LHCN-M2 (cell line): ENCODE results near the gene UBE2E2. TPM values are rescaled to one million over a fixed set of nuclear protein-coding genes. Genes with fewer than 3 reads are reported as not detected.

Experiments
- DNase-seq: peaks from one replicate; pipeline ENCODE4 v3.0.0-alpha.2; 2012; ENCODE audit warnings: low read depth
- total RNA-seq: library from RNA; depleted of rRNA; stranded (reverse); fragments of >200 nt; gene quantifications from 2 replicates; pipeline ENCODE4 v1.2.3, GENCODE V29; 2014

The UBE2E2 gene
- total RNA-seq, 1 experiment from 2014 or later = 32.4 TPM

GRCh38 chr3:23193831-23194230 lies 9.3 kb upstream of the UBE2E2 start:
- no peak for DNase-seq

DNA sequence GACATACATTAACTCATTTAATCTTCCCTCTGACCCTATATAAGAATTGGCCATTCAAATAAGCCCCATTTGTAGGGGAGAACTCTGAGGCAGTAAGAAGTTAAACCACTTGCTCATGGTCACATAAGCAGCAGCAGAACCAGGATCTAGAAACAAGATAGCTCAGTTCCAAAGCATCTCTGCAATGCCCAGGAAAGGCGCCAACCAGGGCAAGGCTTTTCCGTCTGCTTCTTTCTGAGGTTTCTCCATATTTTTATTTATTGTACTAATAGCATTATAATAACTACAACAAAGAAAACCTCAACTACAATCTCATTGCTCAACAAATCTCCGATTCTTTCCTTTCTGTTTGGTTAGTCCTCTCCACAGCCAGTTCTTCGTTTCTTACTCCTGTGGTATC lies 4.3 kb upstream of the UBE2E2 start:
- DNase-seq = no peak

DNA sequence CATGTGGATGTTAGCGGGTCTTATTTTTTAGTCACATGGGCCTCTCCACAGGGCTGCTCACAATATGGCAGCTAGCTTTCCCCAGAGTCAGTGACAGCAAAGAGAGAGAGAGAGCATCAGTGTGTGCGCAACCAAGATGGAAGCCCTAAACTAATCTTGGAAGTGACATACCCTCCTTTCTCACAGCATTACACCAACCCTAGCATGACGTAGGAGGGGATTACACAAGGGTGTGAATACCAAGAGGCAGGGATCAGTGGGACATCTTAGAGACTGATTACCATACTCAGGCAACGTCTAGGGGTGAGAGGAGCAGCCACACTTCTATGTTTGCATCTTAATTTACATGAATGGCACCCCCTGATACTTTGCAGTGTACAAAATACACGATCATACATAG lies 3.5 kb upstream of the UBE2E2 start:
- DNase-seq = no peak

- no peak for DNase-seq
These were observed 1.8 kb upstream of the UBE2E2 start for GRCh38 chr3:23201154-23201838.

DNA sequence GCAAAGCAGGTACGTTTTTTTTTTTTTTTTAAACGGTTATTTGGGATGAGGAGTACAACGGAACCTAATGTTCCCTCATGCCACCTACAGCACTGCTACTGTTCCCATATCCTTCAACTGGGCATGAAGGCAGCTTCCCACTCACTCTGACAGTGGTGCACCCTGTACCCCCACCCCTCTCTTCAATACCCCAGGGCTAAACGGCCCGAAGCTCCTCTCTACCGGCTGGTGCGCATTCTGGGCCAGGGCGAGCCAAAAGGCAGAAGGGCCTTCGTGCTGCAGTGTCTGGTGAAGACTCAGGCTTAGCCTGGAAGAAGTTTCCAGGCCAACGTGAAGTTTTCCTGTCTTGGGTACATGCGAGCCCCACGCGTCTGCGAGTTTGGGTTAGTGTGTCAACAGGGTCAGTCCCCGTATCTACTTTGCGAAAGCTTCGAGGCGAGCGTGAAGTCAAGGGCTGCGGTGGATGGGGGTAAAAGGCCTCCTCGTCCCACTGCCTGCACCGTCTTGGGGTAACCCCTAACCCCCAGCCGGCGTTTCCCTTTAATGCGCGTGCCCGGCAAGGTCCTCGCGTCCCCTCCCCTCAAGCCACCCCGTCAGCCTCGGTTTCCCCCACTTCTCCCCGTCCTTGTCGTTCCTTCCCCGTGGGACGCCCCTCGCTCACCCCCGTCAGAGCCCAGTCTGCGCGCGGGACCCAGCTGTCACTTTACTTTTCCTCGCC lies 765 bp upstream of the UBE2E2 start:
- no peak for DNase-seq

DNA sequence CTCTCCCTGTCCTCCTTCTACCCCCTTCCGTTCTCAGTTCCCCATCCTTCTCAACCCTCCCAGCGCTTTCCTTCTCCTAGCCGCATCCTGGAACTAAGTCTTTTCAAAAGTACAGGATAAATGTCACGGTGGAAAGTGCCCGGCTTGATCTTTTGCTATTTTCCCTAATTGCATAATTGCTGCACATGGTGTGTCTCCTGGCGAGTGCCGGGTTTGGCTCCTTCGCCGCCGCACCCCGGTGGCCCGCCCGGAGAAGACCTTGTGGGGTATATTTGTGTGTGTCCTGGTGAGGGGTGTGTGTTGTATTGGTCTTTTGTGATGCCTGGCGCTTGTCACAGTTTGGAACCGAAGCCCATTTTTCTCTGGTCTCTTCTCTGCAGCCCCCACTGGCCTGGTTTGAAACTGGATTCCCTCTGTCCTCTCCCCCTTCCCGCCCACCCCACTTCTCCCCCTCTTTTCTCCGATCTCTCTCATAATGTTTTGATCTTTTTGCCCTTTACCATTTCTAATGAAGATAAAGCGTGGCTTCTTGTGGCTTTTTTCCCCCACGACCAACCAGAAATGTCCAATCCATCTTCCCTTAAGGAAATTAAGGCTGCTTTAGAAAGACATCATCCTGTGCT lies 692 bp downstream of the UBE2E2 start:
- peak; percentile 32 for DNase-seq

DNA sequence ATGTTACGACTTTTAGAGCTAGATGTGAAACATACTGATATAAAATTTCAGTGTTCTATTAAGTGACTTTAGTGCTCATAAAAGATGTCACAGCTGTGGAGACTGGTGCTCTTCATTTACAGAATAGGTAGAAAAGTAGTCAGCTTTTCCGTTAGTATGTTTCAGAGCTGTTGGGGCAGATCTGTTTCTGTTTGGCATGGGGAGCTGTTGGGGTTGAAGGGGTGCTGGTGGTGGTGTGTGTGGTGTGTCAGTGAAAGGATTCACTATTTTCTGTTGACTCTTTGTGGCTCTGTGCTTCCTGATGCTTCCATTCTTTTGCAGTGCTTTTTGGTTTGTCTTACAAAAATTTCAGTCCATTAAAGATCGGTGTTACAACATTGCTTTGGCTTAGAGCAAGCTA lies 3.2 kb downstream of the UBE2E2 start:
- DNase-seq = no peak

DNA sequence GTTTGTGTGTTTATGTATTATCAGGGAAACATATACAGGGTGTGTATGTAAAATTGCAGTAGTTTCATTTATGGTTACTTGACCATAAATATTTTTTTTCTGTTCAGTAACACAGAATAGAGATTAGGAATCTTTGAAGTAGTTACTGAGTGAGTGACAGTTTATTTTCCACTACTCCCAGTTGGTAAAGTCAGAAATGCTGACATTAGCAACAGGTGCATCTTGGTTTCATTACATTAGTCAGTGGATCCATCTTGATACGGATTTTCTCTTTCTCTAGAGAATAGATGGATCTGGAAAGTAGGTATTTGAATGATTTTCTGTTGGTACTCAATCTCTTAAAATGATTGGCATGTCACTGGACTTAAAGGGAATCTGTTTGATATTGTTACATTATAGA lies 6.0 kb downstream of the UBE2E2 start:
- no peak for DNase-seq

- DNase-seq = no peak
These were observed 6.8 kb downstream of the UBE2E2 start for GRCh38 chr3:23209747-23210487.

DNA sequence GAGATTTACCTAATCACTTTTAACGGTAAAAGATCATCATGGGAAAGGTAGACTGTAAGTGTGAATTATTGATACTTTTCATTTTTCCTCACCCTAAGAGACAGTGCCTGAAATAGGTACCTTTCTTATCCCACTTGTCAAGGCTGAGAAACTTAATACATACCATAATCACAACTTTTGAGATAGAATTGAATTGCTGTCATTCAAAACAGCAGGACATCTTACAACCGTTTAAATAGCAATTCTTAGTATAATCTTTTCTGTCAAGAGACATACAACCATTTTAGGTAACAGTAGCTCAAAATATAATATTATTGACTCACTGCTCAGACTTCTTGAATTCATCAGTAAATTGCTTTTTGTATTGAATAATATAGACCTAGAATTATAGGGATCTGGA lies 10.7 kb downstream of the UBE2E2 start:
- DNase-seq = no peak

DNA sequence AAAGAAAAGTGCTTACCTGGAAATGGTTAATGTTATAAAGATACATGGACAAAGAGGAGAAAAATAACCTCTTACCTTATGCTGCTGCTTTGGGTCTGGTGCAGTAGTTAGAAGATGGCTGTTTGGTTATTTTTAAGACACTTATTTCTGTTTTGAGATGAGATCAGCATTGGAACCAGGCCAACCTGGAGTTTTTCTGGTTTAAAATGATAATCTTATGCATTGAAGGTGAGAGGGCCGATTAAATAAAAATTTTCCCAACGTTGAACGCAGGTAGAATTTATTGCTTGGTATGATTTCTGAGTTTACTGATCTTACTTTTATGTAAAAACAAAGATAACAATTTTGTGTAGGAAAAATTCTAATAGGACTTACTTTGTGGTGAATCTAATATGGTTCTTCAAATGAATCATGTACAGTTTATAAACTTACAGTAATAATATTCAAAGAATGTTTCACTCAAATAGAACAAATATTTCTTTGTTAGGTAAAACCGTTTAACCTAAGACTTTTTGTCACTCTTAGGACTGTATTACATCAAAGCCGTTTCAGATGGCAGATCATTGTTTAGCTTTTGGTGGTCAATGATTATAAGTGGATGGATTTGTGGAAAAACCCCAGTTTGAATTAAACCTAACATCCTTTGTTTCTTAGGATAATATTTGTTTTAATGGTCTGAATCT lies 14.9 kb downstream of the UBE2E2 start:
- DNase-seq = no peak

GRCh38 chr3:23219117-23219516 lies 16.0 kb downstream of the UBE2E2 start:
- peak; percentile 41 for DNase-seq

- no peak for DNase-seq
These were observed 16.4 kb downstream of the UBE2E2 start for GRCh38 chr3:23219552-23219951.

- no peak for DNase-seq
These were observed 18.0 kb downstream of the UBE2E2 start for GRCh38 chr3:23221136-23221535.

GRCh38 chr3:23232016-23232415 lies 28.9 kb downstream of the UBE2E2 start:
- DNase-seq = no peak

DNA sequence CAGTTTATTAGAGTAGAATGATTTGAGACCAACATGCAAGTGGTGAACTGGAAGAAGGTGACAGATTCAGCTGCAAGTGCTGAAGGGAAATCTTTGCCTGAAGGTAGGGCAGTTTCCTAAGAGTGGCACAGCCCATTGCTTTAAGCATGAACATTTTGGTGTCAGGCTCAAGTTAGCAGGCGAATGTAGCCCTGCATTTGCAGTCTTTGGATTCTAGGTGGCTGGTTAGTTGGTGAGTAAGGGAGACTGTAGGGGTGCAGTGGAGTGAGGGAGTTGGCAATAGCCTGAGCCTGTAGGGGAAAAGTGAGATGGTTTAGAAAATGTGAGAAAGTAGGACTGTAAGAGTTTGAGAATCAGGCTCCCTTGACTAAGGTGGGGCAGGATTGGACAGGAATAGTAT lies 29.7 kb downstream of the UBE2E2 start:
- no peak for DNase-seq

DNA sequence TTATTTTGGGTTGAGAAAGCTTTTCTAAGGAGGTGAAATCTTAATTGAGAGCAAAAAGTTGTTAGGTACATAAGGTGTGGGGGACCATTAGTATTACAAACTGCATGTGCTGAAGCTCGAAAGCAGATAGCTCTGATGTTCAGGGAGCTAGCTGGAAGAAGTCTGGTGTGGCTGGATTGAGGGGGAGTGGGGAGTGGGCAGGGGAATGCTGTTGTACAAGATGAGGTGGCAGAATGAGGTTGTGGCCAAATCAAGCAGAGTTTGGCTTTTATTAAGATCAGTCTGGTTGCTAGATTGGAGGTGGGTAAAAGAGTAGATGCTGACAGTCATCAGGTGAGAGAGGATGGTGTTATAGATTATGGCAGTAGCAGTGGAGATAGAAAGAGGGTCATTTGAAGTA lies 32.1 kb downstream of the UBE2E2 start:
- DNase-seq = no peak

- no peak for DNase-seq
These were observed 33.8 kb downstream of the UBE2E2 start for GRCh38 chr3:23236890-23237289.

GRCh38 chr3:23238156-23238555 lies 35.0 kb downstream of the UBE2E2 start:
- DNase-seq = no peak

GRCh38 chr3:23238578-23238977 lies 35.5 kb downstream of the UBE2E2 start:
- DNase-seq = no peak

DNA sequence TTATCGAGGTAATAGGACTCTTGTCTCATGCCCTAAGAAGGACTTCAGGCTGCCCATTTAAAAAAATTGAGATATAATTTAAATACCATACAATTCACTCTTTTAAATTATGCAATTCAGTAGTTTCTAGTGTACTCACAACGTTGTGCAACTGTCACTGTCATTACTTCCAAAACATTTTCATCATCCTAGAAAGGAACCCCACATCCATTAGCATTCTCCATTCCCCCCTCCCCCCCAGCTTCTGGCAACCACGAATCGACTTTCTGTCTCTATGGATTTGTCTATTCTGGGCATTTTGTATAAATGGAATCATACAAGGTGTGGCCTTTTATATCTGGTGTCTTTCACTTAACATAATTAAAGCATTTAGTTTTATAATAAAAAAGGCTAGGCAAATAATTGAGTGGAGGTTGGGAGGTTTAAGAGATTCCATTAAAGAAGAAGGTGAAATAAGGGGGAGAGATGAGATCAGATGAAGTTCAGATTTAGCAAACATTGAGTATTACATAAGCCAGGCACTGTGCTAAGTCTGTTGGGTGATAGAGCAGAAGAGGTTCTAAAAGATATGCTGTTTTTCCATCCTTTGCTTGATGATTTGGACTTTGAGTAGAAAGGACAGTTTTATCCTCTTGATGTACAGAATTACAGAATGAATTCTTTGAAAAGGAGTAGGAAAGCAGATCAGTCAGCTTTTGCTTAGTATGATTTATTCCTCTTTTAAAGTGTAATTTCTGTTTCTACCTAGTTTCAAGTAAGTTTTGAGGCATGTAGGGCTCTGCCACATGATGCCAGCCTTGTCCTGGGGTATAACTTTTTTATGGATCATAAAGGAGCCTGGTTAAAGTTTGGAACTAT lies 36.3 kb downstream of the UBE2E2 start:
- DNase-seq = no peak
